GM18519 (cell line): ENCODE data around the gene UHRF2.
A peak's percentile ranks its signal among the peaks of the same experiment; 100 is the strongest.
"Not testable (repeated sequence)": the region's sequence is repeated elsewhere in the genome, so short reads cannot be mapped to it uniquely, and the experiment has no call there.

Experiments
- ATAC-seq: cut with Tn5 transposase; IDR thresholded peaks from one replicate; pipeline ENCODE4 v1.9.1; 2021; ENCODE audit warnings: mild to moderate bottlenecking, moderate library complexity; ENCODE audit not compliant: unreplicated experiment, low FRiP score

Gene UHRF2

GRCh38 chr9:6424940-6425339, 11.9 kb downstream of the UHRF2 start:
- no peak for ATAC-seq

DNA sequence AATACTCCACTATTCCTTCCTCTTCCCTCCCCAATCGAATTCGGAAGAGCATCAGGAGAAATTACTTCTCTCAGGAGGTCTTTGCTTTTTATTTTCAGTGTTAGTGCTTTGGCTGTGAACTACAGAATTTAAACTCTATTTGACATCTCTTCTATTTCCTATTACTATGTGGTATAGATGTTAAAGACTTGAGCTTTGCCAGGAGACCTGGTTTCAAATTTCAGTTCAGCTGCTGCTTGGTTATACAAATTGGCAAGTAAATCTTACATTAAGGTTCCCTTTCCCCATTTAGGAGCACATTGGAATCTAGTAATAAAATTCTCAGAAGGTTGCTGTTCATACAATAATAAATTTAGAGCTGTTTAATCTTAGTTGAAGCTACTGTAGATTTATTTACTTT, 13.1 kb downstream of the UHRF2 start:
- ATAC-seq, result no peak

- ATAC-seq, result peak; percentile 91
Measured at GRCh38 chr9:6428940-6429889, 16.2 kb downstream of the UHRF2 start.

DNA sequence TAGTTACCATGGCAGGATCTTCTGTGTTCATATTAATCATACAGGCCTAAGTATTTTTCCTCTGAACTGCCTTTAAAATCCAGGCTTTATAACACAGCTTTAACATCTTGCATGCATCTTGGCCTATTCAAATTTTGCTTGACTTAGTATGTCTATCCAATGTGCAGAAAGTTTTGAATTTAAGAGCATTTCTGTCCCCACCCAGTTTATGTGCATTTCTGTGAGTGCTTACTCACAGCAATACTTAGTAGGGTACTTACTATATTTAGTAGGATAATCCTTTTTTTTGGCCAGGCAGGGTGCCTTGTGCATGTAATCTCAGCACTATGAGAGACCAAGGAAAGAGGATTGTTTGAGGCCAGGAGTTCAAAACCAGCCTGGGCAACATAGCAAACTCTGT, 18.0 kb downstream of the UHRF2 start:
- no peak for ATAC-seq

GRCh38 chr9:6433410-6433809, 20.4 kb downstream of the UHRF2 start:
- no peak for ATAC-seq

GRCh38 chr9:6439051-6439703, 26.2 kb downstream of the UHRF2 start:
- ATAC-seq, result no peak

DNA sequence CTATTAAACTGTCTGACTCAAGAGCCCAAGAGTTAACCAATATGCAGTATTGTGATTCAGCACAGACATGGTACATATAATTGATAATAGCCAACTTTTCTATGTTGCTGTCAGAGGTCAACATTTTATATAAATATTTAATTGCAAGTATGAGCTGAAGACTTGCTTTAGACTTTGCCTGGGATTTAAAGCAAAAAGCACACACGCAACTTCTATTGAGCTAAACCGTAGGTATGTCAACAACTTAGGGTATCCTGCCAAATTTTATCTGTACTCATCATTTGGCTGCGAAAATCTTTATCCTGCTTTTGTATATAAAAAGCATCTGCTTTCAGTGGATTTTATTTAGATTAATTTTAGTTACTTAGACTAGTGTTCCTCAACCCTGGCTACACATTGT, 27.4 kb downstream of the UHRF2 start:
- ATAC-seq, result no peak

GRCh38 chr9:6441269-6441668, 28.3 kb downstream of the UHRF2 start:
- ATAC-seq, result no peak

DNA sequence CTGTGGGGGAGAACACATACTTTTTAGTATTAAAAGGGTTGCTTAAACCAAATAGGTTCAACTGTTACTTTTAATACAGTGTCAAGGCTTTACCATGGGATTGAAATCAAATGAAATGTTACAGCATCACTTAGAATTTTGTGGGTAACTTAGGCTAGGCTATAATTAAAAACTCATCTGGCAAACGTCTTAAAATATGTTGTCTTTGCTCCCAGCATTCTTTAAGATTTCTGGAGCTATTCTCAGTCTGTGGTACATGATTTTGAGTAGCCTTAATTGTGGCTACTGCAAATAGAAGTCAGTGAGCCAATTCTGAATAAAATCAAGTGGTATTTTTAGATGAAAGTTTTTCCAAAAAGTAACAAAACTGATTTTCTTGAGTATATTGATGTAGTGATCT, 30.7 kb downstream of the UHRF2 start:
- ATAC-seq, result no peak

- ATAC-seq, result no peak
Measured at GRCh38 chr9:6444128-6444527, 31.1 kb downstream of the UHRF2 start.

DNA sequence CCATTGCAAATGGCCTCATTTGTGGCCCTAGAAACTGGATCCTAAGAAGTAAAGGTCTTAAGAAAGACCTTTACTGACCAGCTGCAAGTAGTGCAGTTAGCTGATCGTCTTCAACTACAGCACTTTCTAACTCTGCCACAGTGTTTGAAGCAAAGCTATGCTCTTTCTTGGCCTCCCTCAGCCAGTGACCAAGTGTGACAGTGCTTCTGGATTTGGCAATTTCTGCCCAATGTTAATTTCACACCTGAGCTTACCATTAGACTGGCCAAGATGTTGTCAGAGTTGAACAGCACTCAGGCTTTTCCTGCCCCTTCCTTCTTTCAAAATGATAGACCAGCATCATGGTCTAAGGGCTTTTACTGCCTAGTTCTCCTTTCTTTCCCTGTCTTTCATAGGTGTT, 36.1 kb downstream of the UHRF2 start:
- ATAC-seq, result no peak

- ATAC-seq, result no peak
Measured at GRCh38 chr9:6449645-6450044, 36.6 kb downstream of the UHRF2 start.

- no peak for ATAC-seq
Measured at GRCh38 chr9:6450641-6451375, 37.8 kb downstream of the UHRF2 start.

DNA sequence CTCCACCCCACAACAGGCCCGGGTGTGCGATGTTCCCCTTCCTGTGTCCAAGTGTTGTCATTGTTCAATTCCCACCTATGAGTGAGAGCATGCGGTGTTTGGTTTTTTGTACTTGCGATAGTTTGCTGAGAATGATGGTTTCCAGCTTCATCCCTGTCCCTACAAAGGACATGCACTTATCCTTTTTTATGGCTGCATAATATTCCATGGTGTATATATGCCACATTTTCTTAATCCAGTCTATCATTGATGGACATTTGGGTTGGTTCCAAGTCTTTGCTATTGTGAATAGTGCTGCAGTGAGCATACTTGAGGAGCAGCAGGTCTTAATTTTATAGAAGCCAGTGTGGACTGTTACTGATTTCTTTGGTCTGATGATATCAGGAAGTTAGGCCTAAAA, 42.3 kb downstream of the UHRF2 start:
- ATAC-seq, result not testable (repeated sequence)

GRCh38 chr9:6458704-6459103, 45.7 kb downstream of the UHRF2 start:
- ATAC-seq, result not testable (repeated sequence)

GRCh38 chr9:6459718-6460117, 46.7 kb downstream of the UHRF2 start:
- ATAC-seq, result no peak

GRCh38 chr9:6460189-6460768, 47.3 kb downstream of the UHRF2 start:
- ATAC-seq, result no peak

GRCh38 chr9:6461619-6462018, 48.6 kb downstream of the UHRF2 start:
- no peak for ATAC-seq

GRCh38 chr9:6467006-6467625, 54.1 kb downstream of the UHRF2 start:
- no peak for ATAC-seq

- ATAC-seq, result no peak
Measured at GRCh38 chr9:6471231-6471850, 58.3 kb downstream of the UHRF2 start.
